Karpas-422 (cell line): ENCODE data around the gene TOLLIP. TPM values are rescaled to one million over a fixed set of nuclear protein-coding genes. Genes with fewer than 3 reads are reported as not detected.

ENCODE experiments used
- DNase-seq: peaks from one replicate; pipeline ENCODE4 v3.0.0-alpha.2; 2015
- H2AFZ ChIP-seq: fragments of 200-600 bp; sonication (generic); 2 replicates; pipeline ENCODE4 v1.6.1; 2014; ENCODE audit warnings: antibody characterized with exemption, low read length, mixed read lengths
- H3K27ac ChIP-seq: fragments of 200-600 bp; sonication (generic); 2 replicates; pipeline ENCODE4 v1.5.1; 2014; ENCODE audit warnings: mild to moderate bottlenecking, low read length, moderate library complexity
- H3K27me3 ChIP-seq: fragments of 200-600 bp; sonication (generic); 2 replicates; pipeline ENCODE4 v1.6.1; 2014; ENCODE audit warnings: low read length, mixed read lengths
- H3K36me3 ChIP-seq: fragments of 200-600 bp; sonication (generic); 2 replicates; pipeline ENCODE4 v1.6.1; 2014; ENCODE audit warnings: low read length, mixed read lengths; ENCODE audit not compliant: insufficient read depth
- H3K4me1 ChIP-seq: fragments of 200-600 bp; sonication (generic); 2 replicates; pipeline ENCODE4 v1.6.1; 2014; ENCODE audit warnings: mild to moderate bottlenecking, low read length, mixed read lengths
- H3K4me2 ChIP-seq: fragments of 200-600 bp; sonication (generic); 2 replicates; pipeline ENCODE4 v1.6.1; 2014; ENCODE audit warnings: low read length, low read depth, mild to moderate bottlenecking; ENCODE audit not compliant: poor library complexity, severe bottlenecking
- H3K4me3 ChIP-seq: fragments of 200-600 bp; sonication (generic); 2 replicates; pipeline ENCODE4 v1.5.1; 2014; ENCODE audit warnings: mild to moderate bottlenecking, antibody characterized with exemption, low read length, mixed read lengths
- H3K79me2 ChIP-seq: fragments of 200-600 bp; sonication (generic); 2 replicates; pipeline ENCODE4 v1.6.1; 2014; ENCODE audit warnings: mild to moderate bottlenecking, low read length, mixed read lengths
- H3K9ac ChIP-seq: fragments of 200-600 bp; sonication (generic); 2 replicates; pipeline ENCODE4 v1.6.0; 2014; ENCODE audit warnings: low read length
- H3K9me2 ChIP-seq: fragments of 200-600 bp; sonication (generic), shearing (Covaris generic); replicated peaks from 2 replicates; pipeline ENCODE4 v1.6.0; 2014; ENCODE audit warnings: mild to moderate bottlenecking, low read length, moderate library complexity; ENCODE audit not compliant: insufficient read depth
- H3K9me3 ChIP-seq: fragments of 300-700, 200-600 bp; sonication (generic); 2 replicates; pipeline ENCODE4 v1.6.1; 2014; ENCODE audit warnings: low read length, mixed read lengths
- H4K20me1 ChIP-seq: fragments of 200-600 bp; sonication (generic); 2 replicates; pipeline ENCODE4 v1.6.1; 2014; ENCODE audit warnings: mild to moderate bottlenecking, antibody characterized with exemption, low read length, low read depth; ENCODE audit not compliant: insufficient read depth
- total RNA-seq: library from RNA; depleted of rRNA; stranded (reverse); fragments of >200 nt; shearing (Covaris generic); gene quantifications from 2 replicates; pipeline ENCODE4 v1.2.3, GENCODE V29; 2014; ENCODE audit warnings: low replicate concordance

TOLLIP gene
- total RNA-seq, 1 experiment from 2014 or later = 6.5 TPM

GRCh38 chr11:1287928-1288327 is 21.5 kb downstream of the TOLLIP start:
- Histone ChIP-seq H3K9me2 (no peaks in the 10 kb centered on the region), H3K27ac (no peak overlapping the region), H2AFZ (no peak overlapping the region), H3K27me3 (no peaks in the 10 kb centered on the region), H3K4me1 (no peaks in the 10 kb centered on the region), H3K9me3 (no peaks in the 10 kb centered on the region), H3K4me2 (no peak overlapping the region), H3K36me3 (peaks cover 4% of the 10 kb centered on the region; the same call in 1 of the 2 replicates), H4K20me1 (no peaks in the 10 kb centered on the region), H3K4me3 (no peak overlapping the region), H3K79me2 (no peaks in the 10 kb centered on the region), H3K9ac (no peak overlapping the region)
- DNase-seq = no peak

- Histone ChIP-seq H2AFZ (no peak overlapping the region), H3K4me1 (no peaks in the 10 kb centered on the region), H3K79me2 (no peaks in the 10 kb centered on the region), H3K27me3 (no peaks in the 10 kb centered on the region), H3K9me2 (no peaks in the 10 kb centered on the region), H3K9me3 (no peaks in the 10 kb centered on the region), H3K36me3 (peaks cover 4% of the 10 kb centered on the region; the same call in 1 of the 2 replicates), H3K9ac (no peak overlapping the region), H3K4me2 (no peak overlapping the region), H3K27ac (no peak overlapping the region), H4K20me1 (no peaks in the 10 kb centered on the region), H3K4me3 (no peak overlapping the region)
- no peak for DNase-seq
Observed at GRCh38 chr11:1285876-1286275, 23.6 kb downstream of the TOLLIP start.

GRCh38 chr11:1285316-1285744 is 24.1 kb downstream of the TOLLIP start:
- no peaks in the 10 kb centered on the region for H3K79me2 ChIP-seq
- no peaks in the 10 kb centered on the region for H3K4me1 ChIP-seq
- H4K20me1 ChIP-seq = no peaks in the 10 kb centered on the region
- H3K9ac ChIP-seq = no peak overlapping the region
- H3K36me3 ChIP-seq = peaks cover 4% of the 10 kb centered on the region; the same call in 1 of the 2 replicates
- H3K27ac ChIP-seq = no peak overlapping the region
- no peak overlapping the region for H2AFZ ChIP-seq
- H3K4me2 ChIP-seq = no peak overlapping the region
- H3K4me3 ChIP-seq = no peak overlapping the region
- H3K9me3 ChIP-seq = no peaks in the 10 kb centered on the region
- H3K9me2 ChIP-seq = no peaks in the 10 kb centered on the region
- H3K27me3 ChIP-seq = no peaks in the 10 kb centered on the region
- DNase-seq = no peak

GRCh38 chr11:1283906-1284305 is 25.5 kb downstream of the TOLLIP start:
- no peaks in the 10 kb centered on the region for H3K36me3 ChIP-seq
- no peaks in the 10 kb centered on the region for H3K9me3 ChIP-seq
- no peaks in the 10 kb centered on the region for H3K9me2 ChIP-seq
- no peak overlapping the region for H3K4me3 ChIP-seq
- no peaks in the 10 kb centered on the region for H4K20me1 ChIP-seq
- no peak overlapping the region for H2AFZ ChIP-seq
- H3K9ac ChIP-seq = no peak overlapping the region
- H3K27ac ChIP-seq = no peak overlapping the region
- H3K4me1 ChIP-seq = no peaks in the 10 kb centered on the region
- no peak for DNase-seq
- H3K4me2 ChIP-seq = no peak overlapping the region
- H3K79me2 ChIP-seq = no peaks in the 10 kb centered on the region
- H3K27me3 ChIP-seq = no peaks in the 10 kb centered on the region

GRCh38 chr11:1283091-1283511 is 26.3 kb downstream of the TOLLIP start:
- no peaks in the 10 kb centered on the region for H3K27me3 ChIP-seq
- no peak for DNase-seq
- no peaks in the 10 kb centered on the region for H3K79me2 ChIP-seq
- H3K27ac ChIP-seq = no peak overlapping the region
- no peaks in the 10 kb centered on the region for H3K4me1 ChIP-seq
- no peaks in the 10 kb centered on the region for H4K20me1 ChIP-seq
- no peak overlapping the region for H2AFZ ChIP-seq
- H3K9ac ChIP-seq = no peak overlapping the region
- no peaks in the 10 kb centered on the region for H3K9me2 ChIP-seq
- no peak overlapping the region for H3K4me3 ChIP-seq
- no peaks in the 10 kb centered on the region for H3K36me3 ChIP-seq
- H3K9me3 ChIP-seq = no peaks in the 10 kb centered on the region
- no peak overlapping the region for H3K4me2 ChIP-seq

GRCh38 chr11:1281974-1282365 is 27.5 kb downstream of the TOLLIP start:
- Histone ChIP-seq H3K27me3 (no peaks in the 10 kb centered on the region), H3K36me3 (no peaks in the 10 kb centered on the region), H3K79me2 (no peaks in the 10 kb centered on the region), H3K9me3 (no peaks in the 10 kb centered on the region), H3K9ac (no peak overlapping the region), H3K27ac (no peak overlapping the region), H3K4me1 (no peaks in the 10 kb centered on the region), H4K20me1 (no peaks in the 10 kb centered on the region), H3K9me2 (no peaks in the 10 kb centered on the region), H3K4me2 (no peak overlapping the region), H3K4me3 (no peak overlapping the region), H2AFZ (no peak overlapping the region)
- no peak for DNase-seq

- H2AFZ ChIP-seq = no peak overlapping the region
- no peak overlapping the region for H3K4me2 ChIP-seq
- H3K4me1 ChIP-seq = no peaks in the 10 kb centered on the region
- H4K20me1 ChIP-seq = no peaks in the 10 kb centered on the region
- no peaks in the 10 kb centered on the region for H3K9me2 ChIP-seq
- H3K9ac ChIP-seq = no peak overlapping the region
- H3K27me3 ChIP-seq = no peaks in the 10 kb centered on the region
- H3K79me2 ChIP-seq = no peaks in the 10 kb centered on the region
- no peak for DNase-seq
- H3K9me3 ChIP-seq = no peaks in the 10 kb centered on the region
- no peaks in the 10 kb centered on the region for H3K36me3 ChIP-seq
- no peak overlapping the region for H3K27ac ChIP-seq
- H3K4me3 ChIP-seq = no peak overlapping the region
Observed at GRCh38 chr11:1281326-1281973, 28.0 kb downstream of the TOLLIP start.

- Histone ChIP-seq H3K79me2 (no peaks in the 10 kb centered on the region), H2AFZ (no peak overlapping the region), H4K20me1 (no peaks in the 10 kb centered on the region), H3K9me3 (no peaks in the 10 kb centered on the region), H3K36me3 (no peaks in the 10 kb centered on the region), H3K27me3 (no peaks in the 10 kb centered on the region), H3K4me2 (no peak overlapping the region), H3K9ac (no peak overlapping the region), H3K4me3 (no peak overlapping the region), H3K4me1 (no peaks in the 10 kb centered on the region), H3K9me2 (no peaks in the 10 kb centered on the region), H3K27ac (no peak overlapping the region)
- DNase-seq = no peak
Observed at GRCh38 chr11:1280116-1281035, 29.1 kb downstream of the TOLLIP start.
